Activated naive CD4-positive, alpha-beta T cell treated with anti-CD3 and anti-CD28 coated beads, Interleukin-2, amount 50 U/mL, for 24 hours (primary cell): ENCODE data around the gene ITGAV.

ENCODE experiments used
- H3K27ac Mint-ChIP-seq: one replicate; pipeline ENCODE4 v1.8.0; 2021; ENCODE audit warnings: mild to moderate bottlenecking, mixed read lengths
- H3K27me3 Mint-ChIP-seq: one replicate; pipeline ENCODE4 v1.8.0; 2021; ENCODE audit warnings: mixed read lengths
- H3K36me3 Mint-ChIP-seq: one replicate; pipeline ENCODE4 v1.8.0; 2021; ENCODE audit warnings: mixed read lengths
- H3K4me1 Mint-ChIP-seq: one replicate; pipeline ENCODE4 v1.8.0; 2021; ENCODE audit warnings: mixed read lengths
- H3K4me3 Mint-ChIP-seq: one replicate; pipeline ENCODE4 v1.8.0; 2021; ENCODE audit warnings: mild to moderate bottlenecking, mixed read lengths
- H3K9me3 Mint-ChIP-seq: one replicate; pipeline ENCODE4 v1.8.0; 2021; ENCODE audit warnings: mixed read lengths

The ITGAV gene

GRCh38 chr2:186702006-186702405 lies 112.2 kb downstream of the ITGAV start:
- no peak overlapping the region for H3K4me3 Mint-ChIP-seq
- no peak overlapping the region for H3K27ac Mint-ChIP-seq
- no peaks in the 10 kb centered on the region for H3K9me3 Mint-ChIP-seq
- no peaks in the 10 kb centered on the region for H3K36me3 Mint-ChIP-seq
- no peaks in the 10 kb centered on the region for H3K4me1 Mint-ChIP-seq
- H3K27me3 Mint-ChIP-seq, result peaks cover 7% of the 10 kb centered on the region

GRCh38 chr2:186702501-186702900 lies 112.6 kb downstream of the ITGAV start:
- no peaks in the 10 kb centered on the region for H3K4me1 Mint-ChIP-seq
- no peaks in the 10 kb centered on the region for H3K9me3 Mint-ChIP-seq
- no peaks in the 10 kb centered on the region for H3K36me3 Mint-ChIP-seq
- H3K27me3 Mint-ChIP-seq, result peaks cover 6% of the 10 kb centered on the region
- no peak overlapping the region for H3K27ac Mint-ChIP-seq
- H3K4me3 Mint-ChIP-seq, result no peak overlapping the region

- Mint-ChIP-seq H3K27me3 (peaks cover 5% of the 10 kb centered on the region), H3K4me1 (no peaks in the 10 kb centered on the region), H3K27ac (no peak overlapping the region), H3K36me3 (no peaks in the 10 kb centered on the region), H3K9me3 (no peaks in the 10 kb centered on the region), H3K4me3 (no peak overlapping the region)
Measured at GRCh38 chr2:186704897-186705296, 115.0 kb downstream of the ITGAV start.

DNA sequence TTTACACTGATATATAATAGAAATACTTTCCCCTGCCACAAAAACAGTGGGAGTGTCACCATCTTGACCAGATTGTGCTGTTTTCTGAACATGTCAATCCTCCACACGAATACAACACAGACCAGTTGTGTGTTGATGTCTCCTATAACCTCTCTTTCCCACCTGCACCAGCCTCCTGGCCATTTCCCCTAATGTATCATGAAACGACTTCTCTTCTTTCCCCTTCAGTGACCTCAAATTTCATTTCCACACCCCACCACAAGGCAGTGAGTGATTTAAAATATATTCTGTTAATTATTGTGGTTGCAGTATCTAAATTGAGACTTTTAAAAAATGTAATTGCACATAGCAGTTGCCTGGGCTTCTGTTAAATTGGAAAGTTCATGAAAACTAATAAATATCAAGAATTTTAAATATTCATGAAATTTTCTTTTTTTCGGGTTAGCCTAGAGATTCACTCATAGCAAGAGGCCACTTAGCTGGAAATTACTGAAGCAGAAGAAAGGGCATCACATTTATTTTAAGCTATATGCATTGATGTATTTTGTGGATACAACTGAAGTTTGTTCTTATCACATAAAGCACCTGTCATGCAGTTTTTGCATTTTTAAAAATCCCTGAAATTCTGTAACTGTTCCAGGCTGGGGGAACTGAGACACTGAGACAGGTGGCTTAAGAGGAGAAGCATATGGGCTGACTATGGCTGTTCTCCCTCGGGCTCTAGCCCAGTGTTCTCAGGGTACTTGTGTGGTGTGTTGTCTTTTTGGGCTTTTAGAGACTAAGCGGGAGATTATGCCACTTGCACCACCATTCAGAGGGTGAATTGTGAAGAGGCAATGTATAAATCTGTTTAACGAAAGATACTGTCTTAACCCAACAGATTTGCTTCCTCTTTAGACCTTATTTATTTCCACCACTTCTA lies 119.9 kb downstream of the ITGAV start:
- no peaks in the 10 kb centered on the region for H3K9me3 Mint-ChIP-seq
- no peak overlapping the region for H3K4me3 Mint-ChIP-seq
- peaks cover 5% of the 10 kb centered on the region for H3K27me3 Mint-ChIP-seq
- no peak overlapping the region for H3K27ac Mint-ChIP-seq
- no peaks in the 10 kb centered on the region for H3K4me1 Mint-ChIP-seq
- H3K36me3 Mint-ChIP-seq, result no peaks in the 10 kb centered on the region

DNA sequence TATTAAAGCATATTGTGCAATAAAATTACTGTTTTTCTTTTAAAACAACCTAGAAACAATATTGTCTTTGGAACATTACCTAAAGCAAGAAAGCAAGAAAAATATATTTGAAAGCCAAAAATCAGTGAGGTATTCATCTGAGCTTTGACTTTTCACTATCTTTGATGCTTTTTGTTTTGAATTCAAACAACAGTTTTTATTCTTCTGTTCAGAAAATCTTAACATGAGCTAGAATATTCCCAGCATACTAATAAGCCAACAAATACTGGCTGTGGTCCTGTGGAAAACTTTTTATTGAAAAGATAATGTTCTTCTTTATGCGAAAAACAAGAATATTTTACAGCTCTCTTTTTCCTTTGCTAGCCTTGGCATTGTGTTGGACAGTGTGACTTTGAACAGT lies 123.8 kb downstream of the ITGAV start:
- Mint-ChIP-seq H3K27ac (no peak overlapping the region), H3K36me3 (no peaks in the 10 kb centered on the region)

DNA sequence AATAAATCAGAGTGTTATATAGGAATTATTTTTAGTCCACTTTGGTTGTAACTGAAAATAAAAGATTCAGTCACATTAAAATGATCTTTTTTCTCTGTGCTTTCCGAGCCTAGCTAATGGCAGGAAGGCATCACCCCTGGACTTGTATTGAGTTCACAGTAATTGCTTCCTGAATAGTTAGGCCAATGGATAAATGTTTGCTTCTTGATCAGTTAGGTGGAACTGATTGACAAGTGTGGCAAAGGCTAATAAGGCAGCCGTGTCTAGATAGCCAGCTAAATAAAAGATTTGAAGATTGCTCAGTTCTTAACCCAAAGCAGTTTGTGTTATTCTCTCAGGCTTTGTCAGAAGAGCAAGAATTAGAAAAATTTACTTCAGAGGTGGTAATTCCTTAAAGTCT lies 124.8 kb downstream of the ITGAV start:
- H3K9me3 Mint-ChIP-seq, result no peaks in the 10 kb centered on the region

More for the DNA sequence above, 123.8 kb downstream of the ITGAV start:
- H3K4me1 Mint-ChIP-seq, result no peaks in the 10 kb centered on the region
- no peaks in the 10 kb centered on the region for H3K9me3 Mint-ChIP-seq
- no peak overlapping the region for H3K4me3 Mint-ChIP-seq
- H3K27me3 Mint-ChIP-seq, result peaks cover 5% of the 10 kb centered on the region

GRCh38 chr2:186716004-186716403 lies 126.1 kb downstream of the ITGAV start:
- Mint-ChIP-seq H3K4me1 (no peaks in the 10 kb centered on the region), H3K9me3 (no peaks in the 10 kb centered on the region), H3K27ac (no peak overlapping the region), H3K4me3 (no peak overlapping the region), H3K36me3 (no peaks in the 10 kb centered on the region), H3K27me3 (peaks cover 7% of the 10 kb centered on the region)

More for the DNA sequence above, 124.8 kb downstream of the ITGAV start:
- Mint-ChIP-seq H3K27ac (no peak overlapping the region), H3K36me3 (no peaks in the 10 kb centered on the region), H3K4me3 (no peak overlapping the region), H3K4me1 (no peaks in the 10 kb centered on the region), H3K27me3 (peaks cover 9% of the 10 kb centered on the region)

- H3K9me3 Mint-ChIP-seq, result no peaks in the 10 kb centered on the region
- no peak overlapping the region for H3K27ac Mint-ChIP-seq
- H3K4me1 Mint-ChIP-seq, result no peaks in the 10 kb centered on the region
- H3K27me3 Mint-ChIP-seq, result peaks cover 9% of the 10 kb centered on the region
- no peak overlapping the region for H3K4me3 Mint-ChIP-seq
- H3K36me3 Mint-ChIP-seq, result no peaks in the 10 kb centered on the region
Measured at GRCh38 chr2:186716899-186717298, 127.0 kb downstream of the ITGAV start.

DNA sequence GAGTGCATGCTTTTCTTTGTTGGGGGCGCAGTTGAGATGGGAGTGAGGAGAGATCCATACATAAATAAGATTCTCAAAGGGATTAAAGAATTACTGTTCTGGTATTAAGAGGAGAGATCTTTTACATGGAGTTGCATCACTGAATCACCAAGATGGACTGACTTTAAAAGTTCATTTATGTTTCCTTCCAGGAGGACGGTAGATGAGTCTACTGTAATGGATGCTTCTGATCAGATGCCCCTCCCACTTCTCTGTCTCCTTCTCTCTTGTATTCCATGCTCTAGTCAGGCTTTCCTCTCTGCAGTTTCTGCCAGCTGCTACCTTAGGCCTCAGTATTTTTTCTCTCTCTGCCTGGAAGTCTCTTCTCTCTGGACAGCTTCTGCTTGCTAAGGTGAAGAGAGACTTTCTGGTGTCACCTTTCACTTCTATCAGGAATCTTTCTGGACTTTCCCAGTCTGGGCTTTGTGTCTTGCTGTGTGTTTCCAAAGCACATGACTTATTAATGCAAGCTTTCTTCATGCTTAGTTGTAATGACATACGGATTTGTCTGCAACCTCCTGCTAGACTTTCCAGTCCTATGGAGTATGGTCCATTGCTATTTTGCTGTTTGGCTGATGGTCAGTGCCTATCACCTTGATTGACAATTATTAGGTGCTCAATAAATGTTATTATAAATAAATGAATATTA lies 127.6 kb downstream of the ITGAV start:
- Mint-ChIP-seq H3K4me3 (no peak overlapping the region), H3K27ac (no peak overlapping the region), H3K36me3 (no peaks in the 10 kb centered on the region), H3K27me3 (peaks cover 11% of the 10 kb centered on the region), H3K4me1 (no peaks in the 10 kb centered on the region), H3K9me3 (no peaks in the 10 kb centered on the region)

GRCh38 chr2:186718122-186718521 lies 128.3 kb downstream of the ITGAV start:
- no peaks in the 10 kb centered on the region for H3K9me3 Mint-ChIP-seq
- H3K27me3 Mint-ChIP-seq, result peaks cover 11% of the 10 kb centered on the region
- H3K27ac Mint-ChIP-seq, result no peak overlapping the region
- no peaks in the 10 kb centered on the region for H3K36me3 Mint-ChIP-seq
- no peaks in the 10 kb centered on the region for H3K4me1 Mint-ChIP-seq
- H3K4me3 Mint-ChIP-seq, result no peak overlapping the region

DNA sequence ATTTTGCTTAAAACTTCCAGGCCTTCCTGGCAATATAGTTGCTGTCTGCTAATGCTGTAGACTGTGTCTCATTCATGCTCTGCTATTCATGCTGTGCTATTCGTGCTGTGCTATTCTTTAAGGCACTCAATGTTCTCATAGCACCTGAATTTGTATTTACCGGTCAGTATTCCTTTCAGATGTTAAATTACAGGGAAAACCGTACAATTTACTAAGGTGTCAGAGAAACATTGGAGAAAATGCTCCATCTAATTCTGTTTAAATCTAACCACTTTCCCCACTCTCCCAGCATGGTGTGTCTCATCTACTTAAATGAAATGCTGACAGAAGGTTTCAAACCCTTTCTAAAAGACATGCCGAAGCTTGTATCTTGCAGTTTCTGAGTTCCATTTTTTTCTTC lies 129.0 kb downstream of the ITGAV start:
- H3K36me3 Mint-ChIP-seq, result no peaks in the 10 kb centered on the region
- H3K27ac Mint-ChIP-seq, result no peak overlapping the region
- peaks cover 11% of the 10 kb centered on the region for H3K27me3 Mint-ChIP-seq
- H3K9me3 Mint-ChIP-seq, result no peaks in the 10 kb centered on the region
- no peaks in the 10 kb centered on the region for H3K4me1 Mint-ChIP-seq
- no peak overlapping the region for H3K4me3 Mint-ChIP-seq

DNA sequence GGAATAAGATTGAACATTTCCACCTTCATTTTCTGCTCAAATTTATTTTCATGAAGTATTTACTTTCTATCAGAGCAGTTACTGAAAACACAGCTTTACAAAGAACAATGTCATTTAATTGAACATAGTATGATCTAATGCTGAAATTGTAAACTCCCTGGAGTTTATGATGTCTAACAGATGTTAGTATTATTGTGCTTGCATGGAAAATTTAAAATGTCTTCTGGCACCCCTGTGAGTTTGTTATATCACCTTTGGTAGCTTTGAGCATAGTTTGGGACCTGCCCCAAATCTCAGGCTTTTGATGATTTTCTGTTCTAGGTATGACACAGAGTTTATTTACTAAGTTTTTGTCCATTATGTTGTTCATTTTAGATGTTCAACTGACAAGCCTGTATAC lies 132.1 kb downstream of the ITGAV start:
- H3K36me3 Mint-ChIP-seq, result no peaks in the 10 kb centered on the region
- no peak overlapping the region for H3K27ac Mint-ChIP-seq
- no peaks in the 10 kb centered on the region for H3K9me3 Mint-ChIP-seq
- H3K27me3 Mint-ChIP-seq, result peaks cover 11% of the 10 kb centered on the region
- no peak overlapping the region for H3K4me3 Mint-ChIP-seq
- H3K4me1 Mint-ChIP-seq, result no peaks in the 10 kb centered on the region

- H3K27ac Mint-ChIP-seq, result no peak overlapping the region
- no peaks in the 10 kb centered on the region for H3K9me3 Mint-ChIP-seq
- H3K4me1 Mint-ChIP-seq, result no peaks in the 10 kb centered on the region
- H3K4me3 Mint-ChIP-seq, result no peak overlapping the region
- H3K36me3 Mint-ChIP-seq, result no peaks in the 10 kb centered on the region
- H3K27me3 Mint-ChIP-seq, result peaks cover 5% of the 10 kb centered on the region
Measured at GRCh38 chr2:186724736-186725135, 134.9 kb downstream of the ITGAV start.

DNA sequence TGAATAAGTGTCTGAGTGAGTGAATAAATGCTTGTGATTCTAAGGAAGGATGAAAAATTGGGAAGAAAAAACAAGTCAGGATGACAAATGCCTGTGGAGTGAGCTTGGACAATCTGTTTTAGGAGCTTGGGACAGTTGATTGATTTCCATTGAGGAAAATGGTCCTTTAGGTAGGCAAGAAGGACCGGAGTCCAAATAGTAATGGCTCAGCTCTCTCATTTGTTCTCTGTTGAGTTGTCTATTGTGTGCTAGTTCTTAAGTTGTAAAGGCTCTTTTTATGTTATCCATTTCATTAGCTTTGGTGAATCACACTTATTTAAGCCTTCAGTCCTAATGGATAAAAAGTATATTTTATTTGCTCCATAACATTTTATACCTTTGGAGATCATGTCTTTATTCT lies 135.9 kb downstream of the ITGAV start:
- no peak overlapping the region for H3K27ac Mint-ChIP-seq
- H3K9me3 Mint-ChIP-seq, result no peaks in the 10 kb centered on the region
- no peaks in the 10 kb centered on the region for H3K4me1 Mint-ChIP-seq
- H3K36me3 Mint-ChIP-seq, result no peaks in the 10 kb centered on the region
- H3K4me3 Mint-ChIP-seq, result no peak overlapping the region
- peaks cover 5% of the 10 kb centered on the region for H3K27me3 Mint-ChIP-seq

DNA sequence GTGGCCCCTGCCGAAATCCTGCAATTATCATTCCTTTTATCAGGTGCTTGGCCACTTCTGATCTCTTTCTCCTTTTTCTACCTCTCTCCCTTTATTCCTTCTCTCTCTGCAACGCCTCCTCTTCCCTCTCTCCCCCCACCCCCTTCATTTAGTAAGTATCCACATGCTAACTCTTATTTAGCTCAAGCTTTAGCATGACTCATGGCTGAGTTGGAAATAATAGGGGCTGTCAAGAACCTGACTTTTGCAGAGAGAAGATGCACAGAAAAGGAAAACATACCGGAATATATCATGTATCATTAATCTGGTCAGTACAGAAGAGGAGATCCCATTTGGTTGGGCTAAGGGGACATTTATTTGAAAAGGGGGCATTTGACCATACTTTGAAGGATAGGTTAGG lies 137.1 kb downstream of the ITGAV start:
- Mint-ChIP-seq H3K9me3 (no peaks in the 10 kb centered on the region), H3K27me3 (peaks cover 2% of the 10 kb centered on the region), H3K4me1 (no peaks in the 10 kb centered on the region), H3K4me3 (no peak overlapping the region), H3K27ac (no peak overlapping the region), H3K36me3 (no peaks in the 10 kb centered on the region)

- no peak overlapping the region for H3K27ac Mint-ChIP-seq
- no peaks in the 10 kb centered on the region for H3K9me3 Mint-ChIP-seq
- H3K27me3 Mint-ChIP-seq, result no peaks in the 10 kb centered on the region
- no peaks in the 10 kb centered on the region for H3K4me1 Mint-ChIP-seq
- H3K36me3 Mint-ChIP-seq, result no peaks in the 10 kb centered on the region
- H3K4me3 Mint-ChIP-seq, result no peak overlapping the region
Measured at GRCh38 chr2:186728631-186729030, 138.8 kb downstream of the ITGAV start.
